GM23338 (cell line): ENCODE data around the gene CDK14. TPM values are rescaled to one million over a fixed set of nuclear protein-coding genes. Genes with fewer than 3 reads are reported as not detected.

Experiments
- ATAC-seq: fragments of 200-7000 bp; cut with Tn5 transposase; 3 replicates; pipeline ENCODE4 v1.9.1; 2020
- DNase-seq: peaks from one replicate; pipeline ENCODE4 v3.0.0-alpha.2; 2015; ENCODE audit warnings: low spot score
- H2AFZ ChIP-seq: fragments of 200-600 bp; sonication (generic); 2 replicates; pipeline ENCODE4 v1.8.0; 2016; ENCODE audit warnings: antibody characterized with exemption, mild to moderate bottlenecking, moderate library complexity
- H3F3A ChIP-seq: fragments of 200-600 bp; sonication (generic); replicated peaks from 2 replicates; pipeline ENCODE4 v1.8.0; 2017; ENCODE audit warnings: antibody characterized with exemption, mixed run types, low read depth
- H3K27ac ChIP-seq: fragments of 200-600 bp; sonication (generic); 2 replicates; pipeline ENCODE4 v1.6.1; 2016; ENCODE audit warnings: low read depth
- H3K27me3 ChIP-seq: fragments of 200-600 bp; sonication (generic); 2 replicates; pipeline ENCODE4 v1.8.0; 2016; ENCODE audit warnings: mild to moderate bottlenecking, mixed run types, moderate library complexity; ENCODE audit not compliant: insufficient read depth
- H3K36me3 ChIP-seq: fragments of 200-600 bp; sonication (generic); 2 replicates; pipeline ENCODE4 v1.8.0; 2016; ENCODE audit warnings: mild to moderate bottlenecking; ENCODE audit not compliant: insufficient read depth
- H3K4me1 ChIP-seq: fragments of 200-600 bp; sonication (generic); 2 replicates; pipeline ENCODE4 v1.8.0; 2016; ENCODE audit warnings: mild to moderate bottlenecking, moderate library complexity; ENCODE audit not compliant: insufficient read depth
- H3K4me2 ChIP-seq: fragments of 200-600 bp; sonication (generic); 2 replicates; pipeline ENCODE4 v1.7.1; 2017; ENCODE audit warnings: mixed run types
- H3K4me3 ChIP-seq: fragments of 200-600 bp; sonication (generic); 2 replicates; pipeline ENCODE4 v1.6.1; 2016; ENCODE audit warnings: mixed run types
- H3K79me2 ChIP-seq: fragments of 200-600 bp; sonication (generic); replicated peaks from 2 replicates; pipeline ENCODE4 v1.8.0; 2017; ENCODE audit warnings: mild to moderate bottlenecking; ENCODE audit not compliant: insufficient read depth
- H3K9me2 ChIP-seq: fragments of 200-600 bp; sonication (generic); 2 replicates; pipeline ENCODE4 v1.8.0; 2017; ENCODE audit not compliant: insufficient read depth
- H4K20me1 ChIP-seq: fragments of 200-600 bp; sonication (generic); replicated peaks from 2 replicates; pipeline ENCODE4 v1.8.0; 2017; ENCODE audit warnings: mild to moderate bottlenecking; ENCODE audit not compliant: insufficient read depth
- H3K27ac Mint-ChIP-seq: 2 replicates; pipeline ENCODE4 v1.8.0; 2020; ENCODE audit warnings: inconsistent platforms, mild to moderate bottlenecking, moderate library complexity, mixed read lengths
- H3K27me3 Mint-ChIP-seq: 3 replicates; pipeline ENCODE4 v1.8.0; 2022; ENCODE audit warnings: low read depth, mild to moderate bottlenecking, moderate library complexity, mixed read lengths, inconsistent platforms; ENCODE audit not compliant: insufficient read depth, poor library complexity
- H3K36me3 Mint-ChIP-seq: 3 replicates; pipeline ENCODE4 v1.8.0; 2021; ENCODE audit warnings: low read depth, mild to moderate bottlenecking, inconsistent platforms, moderate library complexity, mixed read lengths
- H3K4me1 Mint-ChIP-seq: 3 replicates; pipeline ENCODE4 v1.8.0; 2020; ENCODE audit warnings: mild to moderate bottlenecking, inconsistent platforms, mixed read lengths
- H3K4me3 Mint-ChIP-seq: 3 replicates; pipeline ENCODE4 v1.8.0; 2021; ENCODE audit warnings: moderate library complexity, mild to moderate bottlenecking, inconsistent platforms, mixed read lengths
- H3K9me3 Mint-ChIP-seq: 3 replicates; pipeline ENCODE4 v1.8.0; 2020; ENCODE audit warnings: moderate library complexity, mild to moderate bottlenecking, inconsistent platforms, mixed read lengths
- NANOG ChIP-seq: IDR thresholded peaks from 2 replicates; pipeline ENCODE4 v1.6.1; 2016; ENCODE audit warnings: antibody characterized with exemption, borderline replicate concordance
- ZNF331 ChIP-seq: fragments of 250-450 bp; sonication (Bioruptor Pico); IDR thresholded peaks from 2 replicates; pipeline ENCODE4 v1.5.0; 2020; ENCODE audit warnings: low read depth, mild to moderate bottlenecking, moderate library complexity
- polyA plus RNA-seq: library from polyadenylated mRNA; unstranded; fragments of >200 nt; fragmentation: Nextera tagmentation; extraction: Ambion mirVana; gene quantifications from 2 replicates; pipeline ENCODE4 v1.2.1, GENCODE V29; 2016
- total RNA-seq: library from RNA; depleted of rRNA; stranded (reverse); fragments of >200 nt; shearing (Covaris generic); gene quantifications from 2 replicates; pipeline ENCODE4 v1.2.3, GENCODE V29; 2014
- TF ChIP-seq, protein P1 (sequence below), 2 experiments: fragments of 200-600 bp in 1 of 2; sonication (generic) in 1 of 2; conservative IDR thresholded peaks; 2 replicates each; pipeline versions ENCODE4 v1.5.1 to v1.6.1; 2016 to 2017; ENCODE audit warnings: antibody characterized with exemption in 2 of 2, low read depth in 2 of 2, mild to moderate bottlenecking in 2 of 2, moderate library complexity in 1 of 2
- TF ChIP-seq, protein P2 (sequence below): fragments of 250-450 bp; sonication (Bioruptor Pico); IDR thresholded peaks from 2 replicates; pipeline ENCODE4 v1.5.0; 2020; ENCODE audit warnings: mild to moderate bottlenecking, moderate library complexity

The CDK14 gene
- total and polyA plus RNA-seq, 2 experiments from 2014 or later: 11.2 to 24.0 TPM

DNA sequence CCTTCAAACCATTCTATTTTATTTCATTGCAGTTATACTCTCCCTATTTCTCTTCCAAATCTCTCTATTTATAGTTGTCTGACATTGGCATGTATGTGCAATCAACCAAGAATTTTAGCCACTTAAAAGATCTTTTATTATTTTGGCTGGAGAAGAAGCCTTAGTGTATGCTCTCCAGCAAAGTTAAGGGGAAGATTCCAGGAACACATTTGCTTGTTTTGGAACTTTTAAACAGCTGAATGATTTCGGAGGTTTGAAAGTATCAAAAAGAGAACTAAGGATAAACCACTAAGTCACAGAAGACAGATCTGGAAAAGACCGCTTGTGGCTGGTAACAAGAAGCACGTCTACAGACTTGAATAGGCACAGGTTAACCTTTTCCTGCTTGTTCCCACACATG, 485.9 kb downstream of the CDK14 start:
- no peaks in the 10 kb centered on the region for H3K36me3 Mint-ChIP-seq
- no peaks in the 10 kb centered on the region for H3K27me3 ChIP-seq
- H3K4me1 Mint-ChIP-seq: peaks cover 11% of the 10 kb centered on the region
- H3K27ac ChIP-seq: 0 out of 2 replicates have a peak overlapping the region, but pooled peaks have one; percentile 24
- ATAC-seq: no peak
- H3K36me3 ChIP-seq: no peaks in the 10 kb centered on the region
- no peaks in the 10 kb centered on the region for H3K4me1 ChIP-seq
- no peak for DNase-seq
- no peaks in the 10 kb centered on the region for H3K79me2 ChIP-seq
- H4K20me1 ChIP-seq: no peaks in the 10 kb centered on the region; the same call in 1 of the 2 replicates
- H3F3A ChIP-seq: no peaks in the 10 kb centered on the region
- no peak overlapping the region for H3K4me2 ChIP-seq
- no peaks in the 10 kb centered on the region for H3K9me3 Mint-ChIP-seq
- H2AFZ ChIP-seq: no peak overlapping the region
- H3K4me3 ChIP-seq: no peak overlapping the region
- no peak overlapping the region for H3K4me3 Mint-ChIP-seq
- TF ChIP-seq NANOG: no peak
- TF ChIP-seq, protein P1, sequence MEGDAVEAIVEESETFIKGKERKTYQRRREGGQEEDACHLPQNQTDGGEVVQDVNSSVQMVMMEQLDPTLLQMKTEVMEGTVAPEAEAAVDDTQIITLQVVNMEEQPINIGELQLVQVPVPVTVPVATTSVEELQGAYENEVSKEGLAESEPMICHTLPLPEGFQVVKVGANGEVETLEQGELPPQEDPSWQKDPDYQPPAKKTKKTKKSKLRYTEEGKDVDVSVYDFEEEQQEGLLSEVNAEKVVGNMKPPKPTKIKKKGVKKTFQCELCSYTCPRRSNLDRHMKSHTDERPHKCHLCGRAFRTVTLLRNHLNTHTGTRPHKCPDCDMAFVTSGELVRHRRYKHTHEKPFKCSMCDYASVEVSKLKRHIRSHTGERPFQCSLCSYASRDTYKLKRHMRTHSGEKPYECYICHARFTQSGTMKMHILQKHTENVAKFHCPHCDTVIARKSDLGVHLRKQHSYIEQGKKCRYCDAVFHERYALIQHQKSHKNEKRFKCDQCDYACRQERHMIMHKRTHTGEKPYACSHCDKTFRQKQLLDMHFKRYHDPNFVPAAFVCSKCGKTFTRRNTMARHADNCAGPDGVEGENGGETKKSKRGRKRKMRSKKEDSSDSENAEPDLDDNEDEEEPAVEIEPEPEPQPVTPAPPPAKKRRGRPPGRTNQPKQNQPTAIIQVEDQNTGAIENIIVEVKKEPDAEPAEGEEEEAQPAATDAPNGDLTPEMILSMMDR (conservative IDR thresholded peaks at IDR 0.05; ENCODE audit: low read depth in 2 of 2): no peak
- H3K9me2 ChIP-seq: no peaks in the 10 kb centered on the region
- H3K27me3 Mint-ChIP-seq: no peaks in the 10 kb centered on the region
- no peak overlapping the region for H3K27ac Mint-ChIP-seq

DNA sequence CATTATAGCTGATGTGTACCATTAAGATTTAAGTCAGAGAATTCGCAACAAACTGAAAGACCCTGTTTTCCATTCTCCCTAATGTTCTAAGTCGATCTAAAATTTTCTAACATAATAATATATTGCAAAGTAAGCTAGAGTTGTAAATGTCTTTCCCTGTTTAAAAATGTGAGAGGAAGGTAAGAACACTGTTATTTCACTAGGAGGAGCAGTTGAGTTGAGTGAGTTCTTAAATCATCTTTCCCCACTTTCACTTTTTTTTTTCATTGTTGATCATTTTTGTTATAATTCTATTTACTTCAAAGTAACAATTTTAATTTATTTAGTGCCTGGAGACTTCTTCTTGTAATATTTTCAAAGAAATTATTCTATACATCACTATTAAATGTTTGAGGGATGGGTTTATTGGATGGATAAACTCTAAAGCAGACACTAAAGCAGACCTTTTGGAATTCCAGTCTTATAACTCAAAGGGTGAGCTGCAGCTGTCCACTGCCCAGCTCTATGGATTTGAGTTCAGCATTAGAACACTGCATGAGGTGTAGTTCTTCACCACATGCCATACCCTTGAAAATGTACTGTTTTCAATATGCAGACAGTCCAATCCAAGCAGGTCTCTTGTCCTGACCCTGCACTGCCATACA, 486.9 kb downstream of the CDK14 start:
- no peak overlapping the region for H3K4me2 ChIP-seq
- H2AFZ ChIP-seq: no peak overlapping the region
- Mint-ChIP-seq H3K9me3 (no peaks in the 10 kb centered on the region), H3K27ac (no peak overlapping the region), H3K4me3 (no peak overlapping the region), H3K36me3 (no peaks in the 10 kb centered on the region), H3K27me3 (no peaks in the 10 kb centered on the region), H3K4me1 (peaks cover 11% of the 10 kb centered on the region)
- TF ChIP-seq, protein P1 (conservative IDR thresholded peaks at IDR 0.05; ENCODE audit: low read depth in 2 of 2): peak in 1 of 2 experiments; percentile 61; a peak in 3 of 4 replicates
- no peak for TF ChIP-seq ZNF331
- TF ChIP-seq, protein P2, sequence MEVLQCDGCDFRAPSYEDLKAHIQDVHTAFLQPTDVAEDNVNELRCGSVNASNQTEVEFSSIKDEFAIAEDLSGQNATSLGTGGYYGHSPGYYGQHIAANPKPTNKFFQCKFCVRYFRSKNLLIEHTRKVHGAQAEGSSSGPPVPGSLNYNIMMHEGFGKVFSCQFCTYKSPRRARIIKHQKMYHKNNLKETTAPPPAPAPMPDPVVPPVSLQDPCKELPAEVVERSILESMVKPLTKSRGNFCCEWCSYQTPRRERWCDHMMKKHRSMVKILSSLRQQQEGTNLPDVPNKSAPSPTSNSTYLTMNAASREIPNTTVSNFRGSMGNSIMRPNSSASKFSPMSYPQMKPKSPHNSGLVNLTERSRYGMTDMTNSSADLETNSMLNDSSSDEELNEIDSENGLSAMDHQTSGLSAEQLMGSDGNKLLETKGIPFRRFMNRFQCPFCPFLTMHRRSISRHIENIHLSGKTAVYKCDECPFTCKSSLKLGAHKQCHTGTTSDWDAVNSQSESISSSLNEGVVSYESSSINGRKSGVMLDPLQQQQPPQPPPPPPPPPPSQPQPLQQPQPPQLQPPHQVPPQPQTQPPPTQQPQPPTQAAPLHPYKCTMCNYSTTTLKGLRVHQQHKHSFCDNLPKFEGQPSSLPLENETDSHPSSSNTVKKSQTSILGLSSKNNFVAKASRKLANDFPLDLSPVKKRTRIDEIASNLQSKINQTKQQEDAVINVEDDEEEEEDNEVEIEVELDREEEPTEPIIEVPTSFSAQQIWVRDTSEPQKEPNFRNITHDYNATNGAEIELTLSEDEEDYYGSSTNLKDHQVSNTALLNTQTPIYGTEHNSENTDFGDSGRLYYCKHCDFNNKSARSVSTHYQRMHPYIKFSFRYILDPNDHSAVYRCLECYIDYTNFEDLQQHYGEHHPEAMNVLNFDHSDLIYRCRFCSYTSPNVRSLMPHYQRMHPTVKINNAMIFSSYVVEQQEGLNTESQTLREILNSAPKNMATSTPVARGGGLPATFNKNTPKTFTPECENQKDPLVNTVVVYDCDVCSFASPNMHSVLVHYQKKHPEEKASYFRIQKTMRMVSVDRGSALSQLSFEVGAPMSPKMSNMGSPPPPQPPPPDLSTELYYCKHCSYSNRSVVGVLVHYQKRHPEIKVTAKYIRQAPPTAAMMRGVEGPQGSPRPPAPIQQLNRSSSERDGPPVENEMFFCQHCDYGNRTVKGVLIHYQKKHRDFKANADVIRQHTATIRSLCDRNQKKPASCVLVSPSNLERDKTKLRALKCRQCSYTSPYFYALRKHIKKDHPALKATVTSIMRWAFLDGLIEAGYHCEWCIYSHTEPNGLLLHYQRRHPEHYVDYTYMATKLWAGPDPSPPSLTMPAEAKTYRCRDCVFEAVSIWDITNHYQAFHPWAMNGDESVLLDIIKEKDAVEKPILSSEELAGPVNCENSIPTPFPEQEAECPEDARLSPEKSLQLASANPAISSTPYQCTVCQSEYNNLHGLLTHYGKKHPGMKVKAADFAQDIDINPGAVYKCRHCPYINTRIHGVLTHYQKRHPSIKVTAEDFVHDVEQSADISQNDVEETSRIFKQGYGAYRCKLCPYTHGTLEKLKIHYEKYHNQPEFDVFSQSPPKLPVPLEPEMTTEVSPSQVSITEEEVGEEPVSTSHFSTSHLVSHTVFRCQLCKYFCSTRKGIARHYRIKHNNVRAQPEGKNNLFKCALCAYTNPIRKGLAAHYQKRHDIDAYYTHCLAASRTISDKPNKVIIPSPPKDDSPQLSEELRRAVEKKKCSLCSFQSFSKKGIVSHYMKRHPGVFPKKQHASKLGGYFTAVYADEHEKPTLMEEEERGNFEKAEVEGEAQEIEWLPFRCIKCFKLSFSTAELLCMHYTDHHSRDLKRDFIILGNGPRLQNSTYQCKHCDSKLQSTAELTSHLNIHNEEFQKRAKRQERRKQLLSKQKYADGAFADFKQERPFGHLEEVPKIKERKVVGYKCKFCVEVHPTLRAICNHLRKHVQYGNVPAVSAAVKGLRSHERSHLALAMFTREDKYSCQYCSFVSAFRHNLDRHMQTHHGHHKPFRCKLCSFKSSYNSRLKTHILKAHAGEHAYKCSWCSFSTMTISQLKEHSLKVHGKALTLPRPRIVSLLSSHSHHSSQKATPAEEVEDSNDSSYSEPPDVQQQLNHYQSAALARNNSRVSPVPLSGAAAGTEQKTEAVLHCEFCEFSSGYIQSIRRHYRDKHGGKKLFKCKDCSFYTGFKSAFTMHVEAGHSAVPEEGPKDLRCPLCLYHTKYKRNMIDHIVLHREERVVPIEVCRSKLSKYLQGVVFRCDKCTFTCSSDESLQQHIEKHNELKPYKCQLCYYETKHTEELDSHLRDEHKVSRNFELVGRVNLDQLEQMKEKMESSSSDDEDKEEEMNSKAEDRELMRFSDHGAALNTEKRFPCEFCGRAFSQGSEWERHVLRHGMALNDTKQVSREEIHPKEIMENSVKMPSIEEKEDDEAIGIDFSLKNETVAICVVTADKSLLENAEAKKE (CRISPR knock-in tag): no peak
- H3K27me3 ChIP-seq: no peaks in the 10 kb centered on the region
- no peaks in the 10 kb centered on the region for H3F3A ChIP-seq
- no peaks in the 10 kb centered on the region for H3K4me1 ChIP-seq
- no peaks in the 10 kb centered on the region for H3K79me2 ChIP-seq
- no peak overlapping the region for H3K4me3 ChIP-seq
- DNase-seq (peak; percentile 45), ATAC-seq (no peak)
- H4K20me1 ChIP-seq: no peaks in the 10 kb centered on the region; the same call in 1 of the 2 replicates
- no peak overlapping the region for H3K27ac ChIP-seq
- H3K9me2 ChIP-seq: no peaks in the 10 kb centered on the region
- no peaks in the 10 kb centered on the region for H3K36me3 ChIP-seq
